Adipose tissue (tissue), 3 donors: ENCODE results near the gene LGALS12. TPM values are rescaled to one million over a fixed set of nuclear protein-coding genes. Genes with fewer than 3 reads are reported as not detected.
"Not testable (repeated sequence)": the region's sequence is repeated elsewhere in the genome, so short reads cannot be mapped to it uniquely, and the experiment has no call there.

ENCODE experiments used
- H3K27ac ChIP-seq: one replicate; pipeline ENCODE4 v1.5.1; 2013; ENCODE audit warnings: low read depth, low read length
- WGBS, 3 donors: extraction: QIAGEN DNeasy Blood & Tissue Kit; methylation state at CpG; one replicate each; pipeline ENCODE4 v1.1.7; 2013; 5-methylcytosine and 5-hydroxymethylcytosine counted together
- polyA plus RNA-seq, 3 donors: library from polyadenylated mRNA; stranded (reverse); fragments of 200-250 nt; gene quantifications; one replicate each; pipeline ENCODE4 v1.2.3, GENCODE V29; 2013
- donor health status: healthy with polysubstance abuse.
- donor health status: Bipolar disorder and iron deficiency.
- donor health status: healthy.

LGALS12 gene
- polyA plus RNA-seq, 3 donors, result 24.6 to 205 (median 72.4) TPM

DNA sequence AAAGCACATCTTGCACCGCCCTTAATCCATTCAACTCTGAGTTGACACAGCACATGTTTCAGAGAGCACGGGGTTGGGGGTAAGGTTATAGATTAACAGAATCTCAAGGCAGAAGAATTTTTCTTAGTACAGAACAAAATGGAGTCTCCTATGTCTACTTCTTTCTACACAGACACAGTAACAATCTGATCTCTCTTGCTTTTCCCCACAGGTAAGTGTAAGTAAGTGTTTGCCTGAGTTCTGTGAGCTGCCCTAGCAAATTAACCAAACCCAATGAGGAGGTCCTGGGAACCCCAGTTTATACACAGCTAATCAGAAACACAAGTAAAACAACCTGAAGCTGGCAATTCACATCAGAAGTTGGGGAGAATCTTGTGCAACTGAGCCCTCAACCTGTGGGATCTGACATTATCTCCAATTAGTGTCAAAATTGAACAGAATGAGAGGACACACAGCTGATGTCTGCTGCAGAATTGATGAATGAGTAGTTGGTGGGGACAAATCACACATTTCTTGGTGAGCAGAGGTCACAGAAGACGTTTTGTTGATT, 22.9 kb downstream of the LGALS12 start:
- H3K27ac ChIP-seq, result not testable (repeated sequence)
- 68 to 91% (median 76%) methylated on average over 1 of the region's 3 CpGs for WGBS, 3 donors

DNA sequence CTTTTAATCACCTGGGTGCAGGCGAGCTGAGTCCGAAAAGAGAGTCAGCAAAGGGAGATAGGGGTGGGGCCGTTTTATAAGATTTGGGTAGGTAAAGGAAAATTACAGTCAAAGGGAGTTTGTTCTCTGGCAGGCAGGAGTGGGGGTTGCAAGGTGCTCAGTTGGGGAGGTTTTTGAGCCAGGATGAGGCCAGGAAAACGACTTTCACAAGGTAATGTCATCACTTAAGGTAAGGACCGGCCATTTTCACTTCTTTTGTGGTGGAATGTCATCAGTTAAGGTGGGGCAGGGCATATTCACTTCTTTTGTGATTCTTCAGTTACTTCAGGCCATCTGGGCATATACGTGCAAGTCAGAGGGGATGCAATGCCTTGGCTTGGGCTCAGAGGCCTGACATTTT, 23.5 kb downstream of the LGALS12 start:
- 72 to 87% (median 83%) methylated on average over 6 of the region's 6 CpGs for WGBS, 3 donors
- H3K27ac ChIP-seq, result not testable (repeated sequence)

DNA sequence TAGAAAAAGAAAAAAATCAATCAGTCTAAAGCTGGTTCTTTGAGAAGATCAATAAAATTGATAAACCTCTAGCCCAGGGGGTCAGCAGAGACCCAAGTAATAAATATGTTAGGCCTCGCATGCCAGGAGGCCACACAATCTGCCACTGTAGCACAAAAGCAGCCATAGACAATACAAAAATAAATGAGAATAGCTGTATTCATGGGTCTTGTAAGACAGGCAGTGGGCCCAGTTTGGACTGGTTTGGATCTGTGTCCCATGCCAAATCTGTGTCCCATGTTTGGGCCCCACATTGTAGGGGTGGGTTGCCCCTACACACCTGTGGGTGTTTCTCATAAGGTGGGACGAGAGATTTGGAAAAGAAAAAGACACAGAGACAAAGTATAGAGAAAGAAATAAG, 24.1 kb downstream of the LGALS12 start:
- no peak overlapping the region for H3K27ac ChIP-seq
- WGBS, 3 donors, result 95 to 98% (median 98%) methylated on average over 2 of the region's 2 CpGs

DNA sequence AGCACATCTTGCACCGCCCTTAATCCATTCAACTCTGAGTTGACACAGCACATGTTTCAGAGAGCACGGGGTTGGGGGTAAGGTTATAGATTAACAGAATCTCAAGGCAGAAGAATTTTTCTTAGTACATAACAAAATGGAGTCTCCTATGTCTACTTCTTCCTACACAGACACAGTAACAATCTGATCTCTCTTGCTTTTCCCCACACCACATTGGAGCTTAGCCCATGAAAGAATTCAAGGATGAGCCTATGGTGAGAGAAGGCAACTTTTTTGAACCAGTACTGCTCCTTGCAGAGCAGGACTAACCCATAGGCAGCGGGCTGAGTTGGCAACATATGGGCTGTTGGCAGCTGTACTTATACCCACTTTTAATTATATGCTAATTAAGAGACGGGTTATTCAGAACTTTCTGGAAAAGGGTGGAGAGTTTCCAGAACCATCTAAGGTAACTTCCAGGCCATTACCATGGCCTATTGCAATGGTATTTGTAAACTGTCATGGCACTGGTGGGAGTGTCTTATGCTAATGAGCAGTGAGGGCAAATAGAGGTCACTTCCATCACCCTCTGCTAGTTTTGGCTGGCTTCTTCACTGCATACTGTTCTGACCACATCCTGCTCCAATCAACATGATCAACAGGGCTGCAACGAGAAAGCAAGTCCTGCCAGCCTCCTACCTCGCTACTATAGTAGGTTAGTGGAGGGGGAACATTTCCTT, 25.3 kb downstream of the LGALS12 start:
- not testable (repeated sequence) for H3K27ac ChIP-seq

DNA sequence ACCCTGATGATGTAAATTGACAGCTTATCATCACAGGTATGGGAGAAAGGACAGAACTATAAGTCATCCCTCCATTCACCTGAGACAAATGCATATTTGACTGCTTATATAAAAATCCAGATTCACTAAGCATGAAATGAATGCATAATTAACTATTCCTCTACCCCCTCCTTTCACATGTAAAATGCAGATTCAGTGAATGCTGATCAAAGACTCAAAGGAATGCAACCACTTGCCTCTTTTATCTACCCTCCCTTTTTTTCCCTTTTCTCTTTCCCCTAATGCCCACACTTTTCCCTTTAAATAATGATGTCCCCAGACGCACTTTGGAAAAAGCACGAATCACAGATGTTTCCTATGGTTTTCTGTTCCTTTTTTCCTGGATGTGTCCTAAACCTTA, 26.2 kb downstream of the LGALS12 start:
- no peak overlapping the region for H3K27ac ChIP-seq

More for the DNA sequence above, 25.3 kb downstream of the LGALS12 start:
- WGBS, 3 donors, result 62 to 77% (median 64%) methylated on average over 4 of the region's 6 CpGs

DNA sequence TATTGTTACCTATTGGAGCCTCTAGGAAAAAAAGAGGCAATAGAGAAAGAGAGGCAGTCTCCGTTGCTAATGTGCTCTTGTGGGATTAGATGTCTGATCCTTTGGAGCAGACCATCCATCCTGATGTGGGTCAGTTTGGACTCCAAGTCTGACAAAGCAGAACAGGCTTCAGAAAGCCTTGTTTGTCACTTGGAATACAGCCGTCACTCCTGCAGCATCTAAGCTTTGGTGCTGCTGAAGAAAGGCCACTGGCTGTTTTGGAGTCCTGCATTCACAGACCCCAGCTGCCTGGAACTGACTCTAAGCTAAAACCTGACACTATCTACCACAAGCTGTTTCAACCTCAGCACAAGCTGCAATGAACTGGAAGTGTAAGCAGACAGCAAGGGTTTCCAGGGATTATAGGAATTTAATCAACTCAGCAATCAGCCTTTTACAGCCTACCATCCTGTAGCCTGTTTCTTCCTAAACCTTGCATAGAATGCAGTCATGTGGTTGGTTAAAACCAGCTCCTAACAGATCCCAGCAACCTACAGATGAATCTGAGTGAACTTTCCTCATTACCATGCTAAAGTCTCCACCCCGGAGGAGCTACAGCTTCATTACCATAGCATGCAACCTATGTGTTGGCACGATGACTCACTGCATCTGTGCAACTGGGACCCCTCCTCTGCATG, 27.1 kb downstream of the LGALS12 start:
- H3K27ac ChIP-seq, result no peak overlapping the region
- whole genome bisulfite sequencing, 3 donors, result 78 to 81% (median 80%) methylated on average over 4 of the region's 4 CpGs

More for the DNA sequence above, 26.2 kb downstream of the LGALS12 start:
- 51 to 87% (median 61%) methylated on average over 2 of the region's 2 CpGs for WGBS, 3 donors

DNA sequence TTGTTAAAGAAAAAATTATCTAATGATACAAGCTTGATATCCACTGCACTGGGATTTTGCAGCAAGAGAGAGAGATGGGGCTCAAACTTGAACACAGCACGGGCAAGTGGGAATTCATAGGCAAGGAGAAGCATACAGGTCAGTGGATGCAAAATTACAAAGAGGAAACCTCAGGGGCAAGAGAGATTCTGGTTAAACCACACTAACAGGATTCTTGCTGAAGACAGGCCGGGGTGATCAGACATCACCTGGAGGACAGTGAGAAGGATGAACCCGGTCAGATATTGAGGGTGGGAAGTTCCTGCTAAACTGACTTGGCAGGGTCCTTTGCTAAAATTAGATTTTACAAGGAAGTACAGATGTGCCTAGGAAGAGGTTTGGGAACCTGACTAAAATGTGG, 28.2 kb downstream of the LGALS12 start:
- no peak overlapping the region for H3K27ac ChIP-seq
- WGBS, 3 donors, result 62 to 79% (median 70%) methylated on average over 3 of the region's 3 CpGs

DNA sequence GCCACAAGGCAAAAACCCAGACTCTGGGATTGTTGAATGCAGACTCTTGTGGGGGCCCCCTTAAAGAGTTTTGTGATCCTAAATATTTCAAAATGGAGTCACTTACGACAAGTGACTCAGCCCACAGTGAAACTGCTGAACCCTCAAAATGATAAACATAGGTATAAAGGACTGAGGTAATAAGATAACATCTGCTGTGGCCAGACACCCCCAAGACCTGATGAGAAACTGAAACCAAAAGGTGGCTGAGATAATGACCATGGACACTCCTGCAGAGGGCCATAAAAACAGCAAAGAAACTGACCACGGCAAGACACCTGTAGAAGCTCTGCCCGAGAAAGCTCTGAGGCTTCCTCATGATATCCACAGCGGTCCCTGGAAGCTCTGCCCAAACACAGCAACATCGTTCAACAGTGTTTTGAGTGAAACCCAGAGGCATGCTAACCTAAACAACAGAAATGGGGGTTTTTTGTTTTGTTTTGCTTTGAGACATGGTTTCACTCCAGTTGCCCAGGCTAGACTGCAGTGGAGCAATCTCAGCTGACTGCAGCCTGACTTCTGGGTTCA, 29.1 kb downstream of the LGALS12 start:
- H3K27ac ChIP-seq, result no peak overlapping the region
- WGBS, 3 donors, result 85 to 97% (median 87%) methylated on average over 5 of the region's 5 CpGs

DNA sequence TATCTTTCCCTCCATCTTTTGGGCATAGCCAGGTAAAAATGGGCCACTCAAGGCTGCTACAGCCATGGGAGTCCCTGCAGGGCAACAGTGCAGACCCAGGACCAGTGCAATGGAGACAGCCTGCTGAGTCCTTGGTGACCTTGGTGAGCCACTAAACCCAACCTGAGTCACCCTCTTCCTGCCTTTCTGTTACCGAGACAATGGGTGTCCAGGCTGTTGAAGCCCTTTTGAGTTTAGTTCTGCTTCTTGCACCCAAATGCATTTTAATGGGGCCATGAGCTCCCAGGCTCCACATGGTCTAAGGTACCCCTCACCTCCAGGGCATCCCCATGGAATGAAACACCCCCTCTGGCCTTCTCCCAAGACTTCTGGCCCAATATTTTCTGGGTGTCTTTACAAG, 29.9 kb downstream of the LGALS12 start:
- no peak overlapping the region for H3K27ac ChIP-seq
- 70 to 94% (median 73%) methylated on average over 1 of the region's 1 CpG for WGBS, 3 donors

DNA sequence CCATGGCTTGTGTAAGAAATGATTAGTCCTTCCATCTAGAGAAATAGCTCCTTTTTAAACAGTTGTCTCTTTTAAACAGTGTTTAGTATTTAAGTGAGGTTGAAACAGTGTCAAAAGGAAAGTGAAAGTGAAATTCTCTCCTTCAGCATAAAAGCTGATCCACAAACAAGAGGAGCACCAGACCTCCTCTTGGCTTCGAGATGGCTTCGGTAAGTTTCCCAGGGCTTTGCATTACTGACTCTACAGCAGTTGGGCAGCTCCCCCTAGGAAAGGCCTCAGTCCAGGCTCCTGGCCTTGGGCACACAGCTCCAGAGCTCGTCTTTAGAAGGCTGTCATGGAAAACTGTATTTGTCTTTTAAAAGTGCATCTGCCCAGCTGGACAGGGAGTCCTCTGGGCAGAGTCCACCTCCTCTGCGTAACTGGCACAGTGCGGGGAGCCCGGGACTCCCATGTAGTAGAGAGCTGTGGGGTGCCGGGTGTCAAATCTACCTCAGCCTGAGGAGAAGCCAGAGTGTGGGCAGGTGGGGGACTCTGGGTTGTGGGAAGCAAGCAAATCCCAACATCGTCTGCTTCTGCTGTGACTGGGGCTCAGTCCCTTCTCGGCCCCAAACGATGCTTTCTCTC, 30.9 kb downstream of the LGALS12 start, which contains the start of gene PLAAT4:
PLAAT4 (plus strand) TSS at position 140 of the 624 bp plus-strand sequence; CDS start at position 201, 61 bp downstream.
- 10 to 36% (median 12%) methylated on average over 10 of the region's 10 CpGs for WGBS, 3 donors
- peak within 1 kb of the TSS; percentile 55 for H3K27ac ChIP-seq

DNA sequence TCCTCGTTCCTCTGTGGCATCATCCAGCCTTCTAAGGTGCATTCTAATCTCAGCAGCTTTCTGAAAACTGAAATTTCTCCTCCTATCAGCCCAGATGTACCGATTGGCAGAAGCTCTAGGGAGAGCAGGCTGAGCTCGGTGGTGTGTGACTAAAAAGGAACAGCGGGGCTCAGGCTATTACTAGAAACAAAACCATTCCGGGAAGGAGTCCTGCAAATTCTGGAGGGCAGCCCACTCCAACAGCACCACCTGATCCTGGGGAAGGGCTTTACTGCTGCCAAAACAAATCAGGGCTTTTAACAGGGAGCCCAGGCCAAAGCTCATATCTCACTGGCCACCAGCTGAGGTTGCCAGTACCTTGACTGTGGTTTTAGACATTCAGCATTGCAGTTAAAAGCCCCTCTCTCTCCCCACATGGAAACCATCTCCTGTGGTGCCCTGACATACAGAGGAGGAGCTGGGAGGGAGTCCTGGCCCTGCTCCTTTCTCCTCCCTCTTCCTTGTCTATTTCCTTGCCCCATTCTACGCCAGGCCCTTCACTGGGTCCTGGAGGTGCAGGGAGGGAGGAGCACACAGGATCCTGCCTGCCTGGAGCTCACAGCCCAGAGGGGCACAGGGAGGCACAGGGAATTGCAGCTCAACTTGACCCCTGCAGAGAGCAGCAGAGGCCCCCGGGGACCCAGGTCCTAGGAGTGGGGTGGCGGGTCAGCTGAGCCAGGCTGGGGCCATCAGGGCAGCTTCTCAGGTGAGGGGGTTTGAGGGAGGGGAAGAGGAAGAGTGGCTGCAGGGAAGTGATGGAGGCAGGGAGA, 31.6 kb downstream of the LGALS12 start:
- 18 to 31% (median 21%) methylated on average over 7 to 8 of the region's 8 CpGs for WGBS, 3 donors

DNA sequence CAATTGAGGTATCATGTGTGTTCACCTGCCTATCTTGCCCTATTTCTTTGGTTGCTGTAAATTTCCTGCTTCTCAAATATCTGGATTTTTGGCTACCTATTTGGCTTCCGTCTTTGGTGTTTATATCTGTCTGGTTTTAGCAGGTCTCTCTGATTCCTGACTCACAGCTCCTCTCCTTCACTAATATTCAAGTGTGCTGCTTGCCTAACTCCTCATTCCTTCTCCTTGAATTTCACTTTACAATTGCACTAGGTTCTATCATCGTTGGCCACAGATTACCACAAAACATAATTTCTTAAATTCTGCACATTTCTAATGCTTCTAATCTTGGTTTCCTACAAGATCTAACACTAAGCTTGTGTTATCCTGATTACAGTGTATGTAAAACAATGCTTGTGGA, 36.6 kb downstream of the LGALS12 start:
- not testable (repeated sequence) for H3K27ac ChIP-seq
- 66 to 83% (median 75%) methylated on average over 2 of the region's 2 CpGs for WGBS, 3 donors

More for the DNA sequence above, 31.6 kb downstream of the LGALS12 start:
- H3K27ac ChIP-seq, result peak overlapping the region; percentile 55

DNA sequence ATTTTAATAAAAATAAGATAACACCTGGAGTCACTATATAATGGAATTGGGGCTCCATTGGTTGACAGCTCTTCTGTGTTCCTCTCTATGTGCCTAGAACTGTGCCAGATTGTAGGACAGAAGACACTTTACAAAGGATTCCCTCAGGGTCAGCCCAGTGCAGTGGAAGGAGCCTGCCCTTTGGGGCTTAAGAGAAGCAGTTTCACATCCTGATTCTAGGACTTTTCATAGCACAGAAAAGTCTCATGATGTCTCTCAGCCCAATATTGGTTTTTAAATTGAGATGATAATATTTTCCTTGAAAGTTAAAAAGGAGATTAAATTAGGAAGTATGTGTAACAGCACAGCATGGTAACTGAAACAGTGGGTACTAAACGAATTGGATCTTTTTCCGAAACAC, 37.8 kb downstream of the LGALS12 start:
- WGBS, 3 donors, result 79 to 93% (median 92%) methylated on average over 2 of the region's 2 CpGs
- no peak overlapping the region for H3K27ac ChIP-seq

DNA sequence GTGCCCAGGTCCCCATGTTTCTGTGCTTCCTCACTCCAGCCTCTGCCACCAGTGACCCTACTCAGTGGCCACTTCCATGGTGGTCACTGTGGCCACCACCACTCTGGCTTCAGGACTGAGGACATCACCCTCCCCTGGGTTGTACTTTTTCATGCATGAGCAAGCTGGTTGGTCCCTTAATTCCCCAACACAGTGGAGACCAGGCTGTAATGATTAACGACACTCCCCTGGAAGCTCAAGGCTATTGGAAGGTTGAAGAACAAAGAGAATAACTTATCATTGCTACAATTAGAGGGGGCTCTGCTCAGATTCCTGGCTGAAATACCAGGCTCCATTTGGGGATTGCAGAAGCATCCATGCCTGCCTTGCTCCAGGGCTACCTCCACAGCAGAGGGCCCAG, 41.2 kb downstream of the LGALS12 start:
- 60 to 96% (median 91%) methylated on average over 1 of the region's 1 CpG for WGBS, 3 donors
- H3K27ac ChIP-seq, result no peak overlapping the region

DNA sequence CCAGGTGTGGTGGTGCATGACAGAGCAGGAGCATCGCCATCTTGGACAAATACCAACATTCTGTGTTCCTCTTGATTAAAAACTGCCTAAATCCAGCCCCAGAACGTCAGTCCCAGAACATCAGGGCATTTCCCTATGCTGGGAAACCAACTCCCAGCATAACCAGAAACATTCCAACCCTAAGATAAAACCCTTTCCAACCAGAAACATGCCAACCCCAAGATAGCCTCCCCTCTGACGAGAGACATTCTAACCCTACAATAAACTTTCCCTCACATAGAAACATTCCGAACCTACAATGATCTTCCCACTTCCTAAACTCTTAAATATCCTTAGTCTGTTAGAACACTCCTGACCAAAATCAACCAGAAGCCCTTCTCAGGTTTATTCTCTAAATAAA, 42.3 kb downstream of the LGALS12 start:
- no peak overlapping the region for H3K27ac ChIP-seq
- 76 to 85% (median 79%) methylated on average over 4 of the region's 4 CpGs for WGBS, 3 donors

DNA sequence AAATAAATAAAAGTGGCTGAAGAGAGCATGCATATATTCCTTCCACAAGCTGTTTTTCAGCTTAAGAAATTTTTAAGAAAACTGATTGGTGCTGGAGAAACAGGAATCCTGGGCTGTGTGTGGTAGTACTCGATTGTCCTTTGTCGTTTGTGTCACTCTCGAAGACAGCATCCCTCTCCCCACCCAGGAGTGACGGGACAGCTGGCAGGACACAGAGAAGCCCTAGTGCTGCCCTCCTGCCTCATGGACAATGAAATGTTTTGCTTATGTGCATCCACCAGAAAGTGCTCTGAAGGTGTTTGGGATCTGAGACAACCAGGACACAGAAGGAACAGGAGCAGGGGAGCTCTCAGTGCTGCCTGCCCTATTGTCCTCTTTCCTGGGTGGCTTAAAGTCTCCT, 43.5 kb downstream of the LGALS12 start:
- no peak overlapping the region for H3K27ac ChIP-seq
- 92 to 96% (median 94%) methylated on average over 4 of the region's 4 CpGs for WGBS, 3 donors

DNA sequence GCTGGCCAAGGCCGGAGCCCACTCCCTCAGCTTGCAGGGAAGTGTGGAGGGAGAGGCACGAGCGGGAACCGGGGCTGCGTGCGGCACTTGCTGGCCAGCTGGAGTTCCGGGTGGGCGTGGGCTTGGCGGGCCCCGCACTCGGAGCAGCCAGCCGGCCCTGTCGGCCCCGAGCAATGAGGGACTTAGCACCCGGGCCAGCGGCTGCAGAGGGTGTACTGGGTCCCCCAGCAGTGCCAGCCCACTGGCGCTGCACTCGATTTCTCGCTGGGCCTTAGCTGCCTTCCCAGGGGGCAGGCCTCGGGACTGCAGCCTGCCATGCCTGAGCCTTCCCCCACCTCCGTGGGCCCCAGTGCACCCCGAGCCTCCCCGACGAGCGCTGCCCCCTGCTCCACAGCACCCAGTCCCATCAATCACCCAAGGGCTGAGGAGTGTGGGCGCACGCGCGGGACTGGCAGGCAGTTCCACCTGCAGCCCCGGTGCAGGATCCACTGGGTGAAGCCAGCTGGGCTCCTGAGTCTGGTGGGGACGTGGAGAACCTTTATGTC, 44.3 kb downstream of the LGALS12 start:
- not testable (repeated sequence) for H3K27ac ChIP-seq
- 91 to 95% (median 95%) methylated on average over 22 to 30 of the region's 31 CpGs for WGBS, 3 donors
